Eye (tissue), 1 donor: Measurements from ENCODE around the gene TMEM132C.
A peak's percentile ranks its signal among the peaks of the same experiment; 100 is the strongest.

Experiments used
- DNase-seq: peaks from one replicate; pipeline ENCODE4 v3.0.0-alpha.2; 2015

The TMEM132C gene

GRCh38 chr12:128680555-128680954, 413.6 kb downstream of the TMEM132C start:
- DNase-seq, result no peak

- peak; percentile 39 for DNase-seq
Measured at GRCh38 chr12:128682548-128683275, 415.7 kb downstream of the TMEM132C start.

DNA sequence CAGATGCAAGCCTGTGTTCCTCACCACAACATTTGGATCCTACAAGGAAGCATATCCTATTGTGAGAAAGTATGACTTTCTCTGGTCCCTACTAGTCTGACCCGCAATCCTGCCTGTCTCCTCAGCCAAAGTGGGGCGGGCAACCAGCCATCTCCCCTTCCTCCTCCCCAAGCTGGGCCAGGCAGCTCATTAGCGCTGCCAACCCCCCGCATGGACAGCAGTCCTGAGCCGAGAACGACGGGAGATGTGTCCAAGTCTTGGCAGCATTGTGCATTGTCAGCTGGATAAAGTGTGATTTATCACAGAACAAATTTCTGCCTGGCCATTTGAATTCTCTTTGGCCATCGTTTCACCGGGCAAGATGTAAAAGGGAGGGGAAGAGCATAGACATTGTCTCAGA, 417.4 kb downstream of the TMEM132C start:
- DNase-seq, result no peak

GRCh38 chr12:128685903-128686475, 419.0 kb downstream of the TMEM132C start:
- DNase-seq, result no peak

GRCh38 chr12:128687851-128688250, 420.9 kb downstream of the TMEM132C start:
- DNase-seq, result no peak

- DNase-seq, result peak; percentile 15
Measured at GRCh38 chr12:128690641-128691040, 423.7 kb downstream of the TMEM132C start.

DNA sequence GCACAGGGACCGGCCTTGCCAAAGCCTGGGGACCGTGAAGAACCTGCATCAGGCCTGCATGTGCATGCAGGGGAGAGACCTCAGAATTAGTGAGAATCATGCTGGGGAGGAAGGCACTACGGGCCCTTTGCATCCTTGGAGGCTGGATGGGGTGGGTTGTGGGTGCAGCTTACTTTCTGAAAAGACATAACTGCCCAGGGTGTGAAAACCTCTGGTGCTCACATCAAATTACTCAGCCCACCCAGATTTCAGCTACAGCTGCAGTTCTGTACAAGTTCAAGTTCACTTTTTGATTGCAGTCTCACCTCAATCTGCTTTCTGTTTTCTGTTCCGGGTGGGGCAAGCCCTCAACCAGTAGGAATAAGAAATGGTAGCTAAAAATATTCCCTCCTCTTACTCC, 426.1 kb downstream of the TMEM132C start:
- DNase-seq, result no peak

GRCh38 chr12:128693771-128694170, 426.8 kb downstream of the TMEM132C start:
- DNase-seq, result no peak

GRCh38 chr12:128694445-128694844, 427.5 kb downstream of the TMEM132C start:
- no peak for DNase-seq

- DNase-seq, result no peak
Measured at GRCh38 chr12:128695697-128696096, 428.7 kb downstream of the TMEM132C start.

GRCh38 chr12:128698301-128698972, 431.5 kb downstream of the TMEM132C start:
- DNase-seq, result no peak

DNA sequence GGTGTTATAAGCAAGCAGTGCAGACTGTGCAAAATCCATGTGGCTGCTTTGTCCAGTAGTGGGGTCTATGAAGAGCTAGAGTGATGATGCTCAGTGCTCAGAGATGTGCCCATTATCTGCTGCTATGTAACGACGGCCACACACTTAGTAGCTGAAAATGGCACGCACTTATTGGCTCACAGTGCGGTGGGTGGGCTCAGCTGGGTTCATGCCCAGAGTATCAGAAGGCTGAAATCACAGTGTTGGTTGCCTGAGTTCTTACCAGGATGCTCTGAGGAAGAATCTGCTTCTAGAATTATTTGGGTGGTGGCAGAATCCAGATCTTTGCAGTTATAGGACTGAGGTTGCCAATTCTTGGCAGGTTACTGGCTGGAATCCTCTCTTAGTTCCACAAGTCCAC, 432.1 kb downstream of the TMEM132C start:
- DNase-seq, result no peak

GRCh38 chr12:128702371-128702770, 435.4 kb downstream of the TMEM132C start:
- no peak for DNase-seq

DNA sequence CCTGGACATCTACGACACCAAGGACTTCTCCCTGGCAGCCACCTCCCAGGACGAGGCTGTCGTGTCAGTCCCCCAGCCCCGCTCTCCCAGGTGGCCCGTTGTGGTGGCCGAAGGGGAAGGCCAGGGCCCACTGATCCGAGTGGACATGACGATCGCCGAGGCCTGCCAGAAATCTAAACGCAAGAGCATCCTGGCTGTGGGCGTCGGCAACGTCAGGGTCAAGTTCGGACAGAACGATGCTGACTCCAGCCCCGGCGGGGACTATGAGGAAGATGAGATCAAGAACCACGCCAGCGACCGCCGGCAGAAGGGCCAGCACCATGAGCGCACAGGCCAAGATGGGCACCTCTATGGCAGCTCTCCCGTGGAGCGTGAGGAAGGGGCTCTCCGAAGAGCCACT, 438.2 kb downstream of the TMEM132C start:
- DNase-seq, result no peak

- no peak for DNase-seq
Measured at GRCh38 chr12:128707488-128707887, 440.5 kb downstream of the TMEM132C start.

- no peak for DNase-seq
Measured at GRCh38 chr12:128708789-128709188, 441.8 kb downstream of the TMEM132C start.

DNA sequence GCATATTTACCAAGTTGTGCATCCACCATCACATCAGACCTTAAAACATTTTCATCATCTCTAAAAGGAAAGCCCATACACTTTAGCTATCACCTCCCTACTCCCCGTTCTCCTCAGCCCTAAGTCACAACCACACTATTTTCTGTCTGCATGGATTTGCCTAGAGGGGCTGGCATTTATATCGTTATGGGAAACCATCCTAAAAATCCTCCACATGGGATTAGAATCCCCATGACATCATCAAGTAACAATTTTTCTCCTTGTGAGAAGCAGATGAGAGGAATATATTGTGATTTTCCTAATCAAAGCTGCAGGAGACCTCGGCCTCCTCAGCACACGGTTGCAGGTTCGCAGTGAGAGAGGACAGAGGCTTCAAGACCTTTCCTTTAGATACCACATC, 442.7 kb downstream of the TMEM132C start:
- DNase-seq, result no peak

GRCh38 chr12:128711486-128711885, 444.5 kb downstream of the TMEM132C start:
- no peak for DNase-seq

DNA sequence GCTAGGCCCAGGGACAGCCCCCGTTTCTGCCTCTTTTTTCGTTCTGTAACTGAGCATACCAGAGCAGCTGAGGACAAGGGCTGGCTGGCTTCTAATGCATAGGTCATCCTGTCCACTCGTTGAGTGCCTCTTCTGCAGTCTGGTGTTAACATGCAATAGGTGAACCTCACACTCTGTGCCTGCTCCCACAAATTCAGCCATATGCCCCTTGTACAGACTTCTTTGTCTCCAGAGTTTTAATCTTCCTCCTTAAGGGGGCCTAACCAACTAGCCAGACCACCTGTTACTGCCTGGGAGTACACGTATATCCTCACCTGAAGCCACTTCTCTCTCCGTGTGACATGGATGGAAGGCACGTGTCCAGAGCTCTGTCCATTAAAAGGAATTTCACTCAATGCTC, 445.7 kb downstream of the TMEM132C start:
- DNase-seq, result no peak

DNA sequence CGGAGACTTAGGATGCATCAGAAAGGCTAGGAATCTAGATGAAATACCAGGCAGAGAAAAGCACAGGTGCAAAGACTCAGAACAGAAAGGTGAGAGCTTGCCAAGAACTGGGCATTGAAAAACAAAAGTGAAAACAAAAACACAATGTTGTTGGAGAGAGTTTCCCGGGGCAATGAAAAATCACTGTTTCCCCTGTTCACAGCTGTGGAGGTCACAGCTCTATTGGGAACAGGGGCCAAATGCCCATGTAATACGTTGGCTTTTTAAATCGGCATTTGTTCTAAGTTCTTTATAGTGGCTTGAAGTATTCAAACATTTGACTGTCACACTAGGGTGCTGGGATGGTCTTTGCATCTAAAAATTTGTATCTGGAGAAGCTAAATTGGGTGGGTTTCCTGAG, 448.5 kb downstream of the TMEM132C start:
- DNase-seq, result no peak

DNA sequence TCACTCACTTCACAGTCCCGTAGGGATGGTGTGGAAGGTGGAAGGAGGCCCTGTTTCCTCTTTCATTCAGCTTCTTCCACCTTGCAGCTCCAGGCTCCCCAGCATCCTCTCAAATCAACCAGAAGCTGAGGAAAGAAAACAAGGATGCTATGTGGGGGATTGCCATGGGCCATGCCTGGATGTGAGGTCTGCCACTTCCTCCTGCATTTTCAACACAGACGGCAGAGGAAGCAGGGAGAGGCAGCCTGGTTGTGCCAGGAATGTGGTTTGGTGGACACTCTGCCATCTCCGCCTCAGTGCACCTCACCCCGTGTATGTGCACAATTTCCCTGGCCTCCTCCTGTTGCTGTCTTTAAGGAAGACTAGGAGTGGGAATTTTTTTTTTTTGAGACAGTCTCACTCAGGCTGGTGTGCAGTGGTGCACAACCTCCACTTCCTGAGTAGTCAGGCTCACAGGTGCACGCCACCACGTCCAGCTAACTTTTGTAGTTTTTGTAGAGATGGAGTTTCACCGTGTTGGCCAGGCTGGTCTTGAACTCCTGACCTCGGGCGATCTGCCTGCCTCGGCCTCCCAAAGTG, 457.6 kb downstream of the TMEM132C start:
- DNase-seq, result no peak

GRCh38 chr12:128726886-128727285, 459.9 kb downstream of the TMEM132C start:
- DNase-seq, result no peak

- no peak for DNase-seq
Measured at GRCh38 chr12:128727461-128727860, 460.5 kb downstream of the TMEM132C start.

DNA sequence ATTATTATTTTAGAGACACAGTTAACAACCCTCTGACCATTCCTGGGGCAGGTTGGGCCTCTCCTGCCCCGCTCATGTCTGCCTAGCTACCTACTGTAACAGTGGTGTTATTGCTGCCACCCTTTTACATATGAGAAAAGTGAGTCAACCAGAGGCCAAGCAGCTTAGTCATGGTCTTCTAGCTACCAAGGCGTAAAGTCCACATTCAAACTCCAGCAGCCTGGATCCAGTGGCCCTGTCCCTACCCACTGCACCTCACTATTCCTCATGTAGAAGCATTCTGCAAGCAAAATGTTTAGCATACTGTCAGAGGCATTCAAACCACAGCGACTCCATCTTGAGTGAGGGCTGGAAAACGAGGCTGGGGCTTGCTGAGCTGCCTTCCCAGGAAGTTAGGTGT, 461.0 kb downstream of the TMEM132C start:
- DNase-seq, result no peak
